Measurements from ENCODE around the gene NNMT. TPM values are rescaled to one million over a fixed set of nuclear protein-coding genes. Genes with fewer than 3 reads are reported as not detected.

Gene NNMT
- total RNA-seq, 1 experiment from 2014 or later, result not detected

- Histone ChIP-seq H3K4me2 (ENCODE audit: insufficient read depth, insufficient read length, low read length) (no peak overlapping the region), H4K8ac (replicated peaks; ENCODE audit: insufficient read length, low read depth, low read length) (no peak overlapping the region), H3K4ac (ENCODE audit: low read depth, low read length) (no peak overlapping the region), H3K79me2 (ENCODE audit: insufficient read depth, low read length) (no peaks in the 10 kb centered on the region), H3K9ac (ENCODE audit: extremely low read depth, insufficient read length, low read length) (no peak overlapping the region), H3K9me3 (ENCODE audit: control insufficient read depth, low read depth, low read length) (no peaks in the 10 kb centered on the region), H3K23ac (ENCODE audit: insufficient read length, low read depth, low read length) (no peak overlapping the region), H3K79me1 (ENCODE audit: insufficient read depth, low read depth, low read length, poor library complexity, severe bottlenecking) (no peaks in the 10 kb centered on the region), H2BK20ac (ENCODE audit: low read depth, low read length, poor library complexity, severe bottlenecking) (no peak overlapping the region), H2BK5ac (ENCODE audit: insufficient read length, low read length) (no peak overlapping the region), H4K20me1 (ENCODE audit: control insufficient read depth, insufficient read depth, insufficient read length) (no peaks in the 10 kb centered on the region), H3K56ac (ENCODE audit: insufficient read length, low read depth, low read length) (no peak overlapping the region), H3K27me3 (ENCODE audit: insufficient read depth, low read length) (no peaks in the 10 kb centered on the region), H2BK120ac (ENCODE audit: low read depth, low read length, poor library complexity, severe bottlenecking) (no peak overlapping the region), H3K18ac (ENCODE audit: insufficient read length, low read depth, low read length) (no peak overlapping the region), H3K27ac (ENCODE audit: insufficient read length, low read depth, low read length) (no peak overlapping the region), H3K23me2 (ENCODE audit: insufficient read length, low read depth, low read length, poor library complexity, severe bottlenecking) (no peaks in the 10 kb centered on the region), H3K14ac (ENCODE audit: insufficient read depth, low read length) (no peak overlapping the region), H3T11ph (ENCODE audit: low read length) (no peak overlapping the region), H2AK5ac (ENCODE audit: insufficient read length, low read length) (no peak overlapping the region), H3K4me1 (ENCODE audit: insufficient read depth, low read length) (no peaks in the 10 kb centered on the region; the same call in 1 of the 2 replicates), H2BK12ac (ENCODE audit: insufficient read length, low read depth, low read length) (no peak overlapping the region), H2BK15ac (ENCODE audit: low read depth, low read length) (no peak overlapping the region), H4K5ac (ENCODE audit: insufficient read length, low read depth, low read length) (no peak overlapping the region), H4K91ac (ENCODE audit: insufficient read length, low read depth, low read length) (no peak overlapping the region), H2AFZ (ENCODE audit: low read length) (no peak overlapping the region)
- Mint-ChIP-seq H3K36me3 (ENCODE audit: insufficient read depth in 1 of 3, low read depth in 3 of 3) (no peaks in the 10 kb centered on the region), H3K4me1 (peaks cover 4 to 18% of the 10 kb centered on the region in 2 experiments), H3K4me3 (no peak overlapping the region), H3K9me3 (no peaks in the 10 kb centered on the region), H3K27me3 (ENCODE audit: low read depth) (no peaks in the 10 kb centered on the region), H3K27ac (no peak overlapping the region)
- TF ChIP-seq CTCF (conservative IDR thresholded peaks at IDR 0.05), result no peak
- no CpG with 5 or more reads among the region's 3 CpGs for WGBS (ENCODE audit: extremely low coverage, insufficient read length, low lambda C conversion rate)
- no peak for DNase-seq
Measured at GRCh38 chr11:114362958-114363357, 66.8 kb downstream of the NNMT start.

Other genes with a start within 250 kb of the NNMT start
- gene ZBTB16, start 236.7 kb upstream of the NNMT start, total RNA-seq (2021), result not detected in 2 replicates
- gene C11orf71, start 104.1 kb downstream of the NNMT start, total RNA-seq (2021), result 3.5 and 5.3 TPM in 2 replicates
- gene RBM7, start 104.3 kb downstream of the NNMT start, total RNA-seq (2021), result 55.5 and 56.4 TPM in 2 replicates
- gene REXO2, start 143.1 kb downstream of the NNMT start, total RNA-seq (2021), result 88.8 and 92.8 TPM in 2 replicates